Liver (tissue), 9 donors: ENCODE data around the gene RPA3. TPM values are rescaled to one million over a fixed set of nuclear protein-coding genes. Genes with fewer than 3 reads are reported as not detected.
A peak's percentile ranks its signal among the peaks of the same experiment; 100 is the strongest.

Experiments
- DNase-seq: peaks from one replicate; pipeline ENCODE4 v3.0.0-alpha.2; 2017; ENCODE audit warnings: low spot score
- H3K27ac ChIP-seq, 2 donors: one replicate each; pipeline ENCODE4 v1.7.0; 2013; ENCODE audit warnings: inconsistent platforms in 2 of 2, low read length in 2 of 2, control low read depth in 1 of 2, low read depth in 1 of 2, mild to moderate bottlenecking in 1 of 2
- H3K27me3 ChIP-seq, 4 donors: one replicate each; pipeline versions ENCODE4 v1.6.1 to v1.7.0; 2013; ENCODE audit warnings: low read length in 3 of 4, inconsistent platforms in 1 of 4, mild to moderate bottlenecking in 1 of 4, moderate library complexity in 1 of 4; ENCODE audit not compliant: control insufficient read depth in 4 of 4, insufficient read depth in 4 of 4
- H3K36me3 ChIP-seq, 4 donors: one replicate each; pipeline versions ENCODE4 v1.6.1 to v1.7.0; 2013; ENCODE audit warnings: low read length in 3 of 4, mild to moderate bottlenecking in 3 of 4, low read depth in 1 of 4, moderate library complexity in 1 of 4; ENCODE audit not compliant: control insufficient read depth in 4 of 4, insufficient read depth in 3 of 4
- H3K4me1 ChIP-seq, 4 donors: one replicate each; pipeline versions ENCODE4 v1.6.1 to v1.7.0; 2013; ENCODE audit warnings: low read length in 3 of 4, mild to moderate bottlenecking in 3 of 4, moderate library complexity in 1 of 4; ENCODE audit not compliant: control insufficient read depth in 4 of 4, insufficient read depth in 4 of 4
- H3K4me3 ChIP-seq, 3 donors: one replicate each; pipeline versions ENCODE4 v1.6.1 to v1.7.0; 2013; ENCODE audit warnings: low read length in 3 of 3, control low read depth in 1 of 3, low read depth in 1 of 3, mild to moderate bottlenecking in 1 of 3
- H3K9ac ChIP-seq, 2 donors: one replicate each; pipeline ENCODE4 v1.7.0; 2013; ENCODE audit warnings: low read length in 2 of 2, mild to moderate bottlenecking in 2 of 2, moderate library complexity in 2 of 2, control low read depth in 1 of 2, low read depth in 1 of 2
- H3K9me3 ChIP-seq, 4 donors: one replicate each; pipeline versions ENCODE4 v1.6.1 to v1.7.0; 2013; ENCODE audit warnings: low read length in 3 of 4; ENCODE audit not compliant: control insufficient read depth in 4 of 4
- FOXA1 ChIP-seq: IDR thresholded peaks from 2 replicates; pipeline ENCODE4 v1.6.1; 2016; ENCODE audit warnings: antibody characterized with exemption
- NR2F2 ChIP-seq: IDR thresholded peaks from 2 replicates; pipeline ENCODE4 v1.6.1; 2016; ENCODE audit warnings: antibody characterized with exemption
- RAD21 ChIP-seq, 2 donors: IDR thresholded peaks; 2 replicates each; pipeline ENCODE4 v1.6.1; 2016; ENCODE audit warnings: antibody characterized with exemption in 2 of 2, mild to moderate bottlenecking in 2 of 2
- WGBS: extraction: QIAGEN DNeasy Blood & Tissue Kit; methylation state at CpG from one replicate; pipeline ENCODE4 v1.1.7; 2013; 5-methylcytosine and 5-hydroxymethylcytosine counted together
- polyA plus RNA-seq, 2 donors: library from polyadenylated mRNA; stranded (reverse) in 1 of 2; unstranded in 1 of 2; fragments of 200-250 nt in 1 of 2; fragments of >200 nt in 1 of 2; fragmentation: Nextera tagmentation in 1 of 2; extraction: Ambion mirVana in 1 of 2; gene quantifications; one replicate each; pipeline versions ENCODE4 v1.2.1 to v1.2.3, GENCODE V29; 2013 to 2015
- total RNA-seq, 2 donors: library from RNA; depleted of rRNA; stranded (reverse); fragments of >200 nt; gene quantifications; one replicate each; pipeline ENCODE4 v1.2.3, GENCODE V29; 2014
- TF ChIP-seq, protein P1 (sequence below): fragments of 150-350 bp; IDR thresholded peaks from 2 replicates; pipeline ENCODE4 v1.5.1; 2017; ENCODE audit warnings: improper control_type of control experiment, low read depth, low read length; ENCODE audit not compliant: missing input control
- donor health status: healthy.
- donor health status: healthy.
- donor health status: healthy.
- donor health status: healthy.
- donor health status: healthy.

Gene RPA3
- total and polyA plus RNA-seq, 4 donors, result 13.0 to 53.1 (median 18.6) TPM

DNA sequence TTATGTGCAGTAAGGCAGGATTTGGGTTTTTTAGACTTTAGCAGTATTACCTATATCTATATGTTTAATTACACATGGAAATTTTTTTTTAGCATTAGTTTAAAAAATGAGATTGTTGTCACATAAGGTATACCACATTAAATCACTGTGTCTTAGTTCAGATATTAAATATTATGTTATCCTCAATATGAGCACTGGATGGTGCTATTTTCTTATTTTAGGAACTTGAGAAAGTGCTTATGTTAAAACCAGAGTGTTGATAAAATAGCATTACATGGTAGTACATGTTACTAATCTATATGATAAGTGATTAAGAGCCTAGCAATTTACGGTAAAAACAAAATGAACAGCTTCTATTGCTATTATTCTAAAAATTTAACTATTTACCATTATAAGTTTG lies 123.0 kb downstream of the RPA3 start:
- DNase-seq, result no peak
- no peaks in the 10 kb centered on the region for H3K27me3 ChIP-seq
- no peak overlapping the region for H3K27ac ChIP-seq
- WGBS, result 86% methylated on average over 1 of the region's 1 CpG
- H3K9ac ChIP-seq, result no peak overlapping the region
- no peaks in the 10 kb centered on the region for H3K4me1 ChIP-seq
- TF ChIP-seq FOXA1, result no peak
- peak; percentile 67 to 75 for TF ChIP-seq RAD21 (IDR thresholded peaks at IDR 0.05)
- TF ChIP-seq NR2F2, result no peak
- TF ChIP-seq, protein P1, sequence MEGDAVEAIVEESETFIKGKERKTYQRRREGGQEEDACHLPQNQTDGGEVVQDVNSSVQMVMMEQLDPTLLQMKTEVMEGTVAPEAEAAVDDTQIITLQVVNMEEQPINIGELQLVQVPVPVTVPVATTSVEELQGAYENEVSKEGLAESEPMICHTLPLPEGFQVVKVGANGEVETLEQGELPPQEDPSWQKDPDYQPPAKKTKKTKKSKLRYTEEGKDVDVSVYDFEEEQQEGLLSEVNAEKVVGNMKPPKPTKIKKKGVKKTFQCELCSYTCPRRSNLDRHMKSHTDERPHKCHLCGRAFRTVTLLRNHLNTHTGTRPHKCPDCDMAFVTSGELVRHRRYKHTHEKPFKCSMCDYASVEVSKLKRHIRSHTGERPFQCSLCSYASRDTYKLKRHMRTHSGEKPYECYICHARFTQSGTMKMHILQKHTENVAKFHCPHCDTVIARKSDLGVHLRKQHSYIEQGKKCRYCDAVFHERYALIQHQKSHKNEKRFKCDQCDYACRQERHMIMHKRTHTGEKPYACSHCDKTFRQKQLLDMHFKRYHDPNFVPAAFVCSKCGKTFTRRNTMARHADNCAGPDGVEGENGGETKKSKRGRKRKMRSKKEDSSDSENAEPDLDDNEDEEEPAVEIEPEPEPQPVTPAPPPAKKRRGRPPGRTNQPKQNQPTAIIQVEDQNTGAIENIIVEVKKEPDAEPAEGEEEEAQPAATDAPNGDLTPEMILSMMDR, result peak; percentile 21
- H3K4me3 ChIP-seq, result no peak overlapping the region
- peaks cover 0 to 17% (median 11%) of the 10 kb centered on the region in 4 donors for H3K36me3 ChIP-seq
- no peaks in the 10 kb centered on the region for H3K9me3 ChIP-seq

Other genes starting within 250 kb of the RPA3 start
- under 1 TPM; 0.05 to 0.50 TPM for gene COL28A1, start 182.7 kb downstream of the RPA3 start, total RNA-seq
- gene COL28A1, start 182.7 kb downstream of the RPA3 start, polyA plus RNA-seq, result under 1 TPM; 0.08 to 0.28 TPM
- gene MIOS, start 151.7 kb downstream of the RPA3 start, total RNA-seq, result 10 to 100 TPM; 16.5 to 35.6 TPM
- 1 to 10 TPM; 7.4 to 7.9 TPM for gene MIOS, start 151.7 kb downstream of the RPA3 start, polyA plus RNA-seq
- 10 to 100 TPM in 1 of 2 donors, 1 to 10 TPM in 1; 7.9 to 12.2 TPM for gene UMAD1, start 77.9 kb downstream of the RPA3 start, total RNA-seq
- gene UMAD1, start 77.9 kb downstream of the RPA3 start, polyA plus RNA-seq, result 1 to 10 TPM; 5.9 to 7.9 TPM